AG04450 (cell line): ENCODE results near the gene TEX2. TPM values are rescaled to one million over a fixed set of nuclear protein-coding genes. Genes with fewer than 3 reads are reported as not detected.
"Not testable (repeated sequence)": the region's sequence is repeated elsewhere in the genome, so short reads cannot be mapped to it uniquely, and the experiment has no call there.

ENCODE experiments used
- CTCF ChIA-PET: fragments of 300-600, 350-600 bp; formaldehyde crosslinking; extraction: SDS; loops from one replicate; lab custom pipeline; 2022; ENCODE audit warnings: antibody characterized with exemption, inconsistent platforms; lab: Charles Lee
- POLR2A ChIA-PET: fragments of 350-600 bp; formaldehyde crosslinking; extraction: SDS; loops from one replicate; lab custom pipeline; 2021; ENCODE audit warnings: antibody characterized with exemption, inconsistent platforms; lab: Yijun Ruan, JAX
- DNase-seq: peaks from one replicate; pipeline ENCODE4 v3.0.0-alpha.2; 2011; ENCODE audit warnings: low read depth, low spot score
- H3K27ac ChIP-seq: one replicate; pipeline ENCODE4 v1.5.1; 2012; ENCODE audit warnings: low read depth, low read length, control low read depth
- H3K27me3 ChIP-seq: one replicate; pipeline ENCODE4 v1.6.0; 2012; ENCODE audit warnings: low read length; ENCODE audit not compliant: control insufficient read depth, insufficient read depth
- H3K4me3 ChIP-seq: 2 replicates; pipeline ENCODE4 v1.5.1; 2011; ENCODE audit warnings: mild to moderate bottlenecking, low read depth, low read length, control low read depth
- H3K9me3 ChIP-seq: 2 replicates; pipeline ENCODE4 v1.5.1; 2012; ENCODE audit warnings: low read length; ENCODE audit not compliant: control insufficient read depth, insufficient read depth
- polyA plus RNA-seq: library from polyadenylated mRNA; depleted of rRNA; stranded (reverse); fragments of >200 nt; gene quantifications from 2 replicates; pipeline ENCODE4 v1.2.3, GENCODE V29; 2011
- TF ChIP-seq, protein P1 (sequence below): IDR thresholded peaks from 2 replicates; pipeline ENCODE4 v1.5.1; 2011; ENCODE audit warnings: low read depth, low read length, control low read depth, inconsistent platforms

TEX2 gene
- polyA plus RNA-seq, 1 experiment, result 27.9 TPM

DNA sequence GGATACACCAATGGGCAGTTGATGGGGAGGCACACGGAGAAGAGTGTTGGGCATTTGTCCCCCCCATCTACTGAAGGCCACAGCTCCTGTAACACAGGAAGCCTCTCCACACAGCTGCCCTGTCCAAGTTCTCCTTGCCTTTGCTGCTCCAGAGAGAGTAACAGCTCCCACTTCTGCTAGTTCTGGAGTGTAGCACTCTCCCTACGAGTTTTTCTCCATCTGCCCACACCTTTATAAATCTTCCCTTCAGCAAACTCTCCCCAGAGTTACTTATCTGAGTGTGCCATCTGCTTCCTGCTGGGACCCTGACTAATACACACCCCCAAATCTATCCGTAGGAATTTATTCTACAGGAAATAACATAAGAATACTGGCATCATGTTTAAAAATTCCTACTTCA, 90.5 kb downstream of the TEX2 start:
- CTCF ChIA-PET, result no interaction called here

DNA sequence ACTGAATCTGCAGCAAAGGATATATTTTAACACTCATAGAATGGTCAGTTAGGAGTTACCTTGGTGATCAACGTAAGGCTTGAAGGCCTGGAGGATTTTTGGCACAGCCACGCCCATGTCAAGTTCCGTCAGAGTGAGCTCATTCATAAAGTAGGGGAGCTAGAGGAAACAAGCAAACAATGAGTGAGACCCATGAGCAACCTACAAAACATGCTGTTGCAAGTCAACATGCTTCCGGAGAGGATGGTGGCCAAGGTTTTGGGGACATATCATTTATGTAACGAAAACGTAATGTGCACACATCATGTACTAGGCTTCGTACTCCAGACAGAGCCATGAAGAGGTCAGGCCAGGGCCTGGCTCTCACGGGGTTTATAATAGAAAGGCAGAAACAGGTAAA, 92.0 kb downstream of the TEX2 start:
- Histone ChIP-seq H3K27ac (no peak overlapping the region), H3K27me3 (no peaks in the 10 kb centered on the region), H3K9me3 (no peaks in the 10 kb centered on the region), H3K4me3 (no peak overlapping the region)
- TF ChIP-seq, protein P1, sequence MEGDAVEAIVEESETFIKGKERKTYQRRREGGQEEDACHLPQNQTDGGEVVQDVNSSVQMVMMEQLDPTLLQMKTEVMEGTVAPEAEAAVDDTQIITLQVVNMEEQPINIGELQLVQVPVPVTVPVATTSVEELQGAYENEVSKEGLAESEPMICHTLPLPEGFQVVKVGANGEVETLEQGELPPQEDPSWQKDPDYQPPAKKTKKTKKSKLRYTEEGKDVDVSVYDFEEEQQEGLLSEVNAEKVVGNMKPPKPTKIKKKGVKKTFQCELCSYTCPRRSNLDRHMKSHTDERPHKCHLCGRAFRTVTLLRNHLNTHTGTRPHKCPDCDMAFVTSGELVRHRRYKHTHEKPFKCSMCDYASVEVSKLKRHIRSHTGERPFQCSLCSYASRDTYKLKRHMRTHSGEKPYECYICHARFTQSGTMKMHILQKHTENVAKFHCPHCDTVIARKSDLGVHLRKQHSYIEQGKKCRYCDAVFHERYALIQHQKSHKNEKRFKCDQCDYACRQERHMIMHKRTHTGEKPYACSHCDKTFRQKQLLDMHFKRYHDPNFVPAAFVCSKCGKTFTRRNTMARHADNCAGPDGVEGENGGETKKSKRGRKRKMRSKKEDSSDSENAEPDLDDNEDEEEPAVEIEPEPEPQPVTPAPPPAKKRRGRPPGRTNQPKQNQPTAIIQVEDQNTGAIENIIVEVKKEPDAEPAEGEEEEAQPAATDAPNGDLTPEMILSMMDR, result no peak
- no peak for DNase-seq
- ChIA-PET CTCF (no interaction called here), POLR2A (no interaction called here)

More for the DNA sequence above, 90.5 kb downstream of the TEX2 start:
- H3K27ac ChIP-seq, result no peak overlapping the region
- H3K4me3 ChIP-seq, result no peak overlapping the region
- no peaks in the 10 kb centered on the region for H3K27me3 ChIP-seq
- TF ChIP-seq, protein P1, result no peak
- no peaks in the 10 kb centered on the region for H3K9me3 ChIP-seq
- no peak for DNase-seq
- POLR2A ChIA-PET, result no interaction called here

DNA sequence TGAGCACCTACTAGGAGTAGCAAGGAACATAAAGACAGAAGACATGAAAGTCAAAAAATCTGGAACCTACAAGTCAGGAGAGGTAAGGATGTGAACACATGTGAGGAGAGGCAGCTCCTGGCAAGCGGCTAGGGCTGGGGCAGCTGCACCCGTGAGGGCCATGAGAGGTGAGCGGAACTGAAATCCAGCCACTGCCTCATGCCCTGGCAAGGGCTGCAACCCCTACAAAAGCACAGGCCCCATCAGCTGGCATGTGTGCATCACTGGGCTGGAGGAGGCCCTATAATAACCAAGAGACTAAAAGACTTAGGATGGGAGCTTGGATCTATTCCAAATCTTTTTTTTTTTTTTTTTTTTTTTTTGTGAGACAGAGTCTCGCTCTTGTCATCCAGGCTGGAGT, 92.8 kb downstream of the TEX2 start:
- POLR2A ChIA-PET, result no interaction called here
- Histone ChIP-seq H3K27ac (no peak overlapping the region), H3K9me3 (no peaks in the 10 kb centered on the region), H3K4me3 (no peak overlapping the region), H3K27me3 (no peaks in the 10 kb centered on the region)
- CTCF ChIA-PET, result no interaction called here
- TF ChIP-seq, protein P1, result no peak
- no peak for DNase-seq

DNA sequence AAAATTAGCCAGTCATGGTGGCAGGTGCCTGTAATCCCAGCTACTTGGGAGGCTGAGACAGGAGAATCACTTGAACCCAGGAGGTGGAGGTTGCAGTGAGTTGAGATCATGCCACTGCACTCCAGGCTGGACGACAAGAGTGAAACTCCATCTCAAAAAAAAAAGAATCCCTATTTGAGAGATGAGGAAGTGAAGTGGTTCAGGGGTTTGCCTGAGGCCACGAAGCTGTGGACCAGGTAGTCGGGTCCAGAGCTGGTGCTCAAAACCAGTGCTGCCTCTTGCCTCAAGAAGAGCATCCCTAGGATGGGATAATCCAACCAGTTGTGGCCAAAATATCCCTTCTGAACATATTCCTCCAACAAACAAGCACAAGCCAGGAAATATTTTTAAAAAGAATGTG, 95.4 kb downstream of the TEX2 start:
- H3K27ac ChIP-seq, DNase-seq, H3K4me3 ChIP-seq, H3K27me3 ChIP-seq, POLR2A ChIA-PET, H3K9me3 ChIP-seq: not testable (repeated sequence)
- CTCF ChIA-PET, result interaction anchor here (2.1 kb wide), 1 partner anchor 34 kb away, joined by 5 read pairs; no protein-coding TSS in a partner anchor

DNA sequence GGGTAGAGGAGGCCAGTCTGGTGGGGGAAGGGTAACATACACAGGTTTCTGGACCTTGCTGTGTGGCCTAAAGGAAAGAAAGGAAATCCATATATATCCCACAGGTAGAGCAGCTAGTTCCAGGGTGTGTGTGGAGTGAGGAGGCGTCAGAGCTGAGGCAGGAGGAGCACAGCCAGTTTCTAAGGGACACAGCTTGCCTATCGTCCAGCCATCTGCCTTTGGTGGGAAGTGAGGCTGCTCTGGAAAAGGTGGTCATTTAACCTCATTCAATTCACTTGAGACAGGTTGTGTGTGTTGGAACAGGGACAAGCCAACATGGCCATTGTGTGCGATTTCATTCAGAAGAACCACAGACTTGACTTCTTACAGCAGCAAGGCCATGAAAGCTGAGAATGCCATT, 96.2 kb downstream of the TEX2 start:
- H3K27me3 ChIP-seq, result no peaks in the 10 kb centered on the region
- no peak for DNase-seq
- ChIA-PET CTCF (interaction anchor here (2.1 kb wide), 1 partner anchor 33 kb away, joined by 5 read pairs; no protein-coding TSS in a partner anchor), POLR2A (no interaction called here)
- no peak overlapping the region for H3K27ac ChIP-seq
- H3K4me3 ChIP-seq, result no peak overlapping the region
- no peaks in the 10 kb centered on the region for H3K9me3 ChIP-seq
- TF ChIP-seq, protein P1, result no peak
